Skin epidermis (tissue), 12 donors: ENCODE measurements around the gene BPIFB6.

ENCODE experiments used
- H3K27ac ChIP-seq, 21 experiments: fragments of 200-600 bp; sonication (generic) in 11 of 21; one replicate each; pipeline ENCODE4 v1.5.0; 2020; ENCODE audit warnings: mild to moderate bottlenecking in 3 of 21, inconsistent platforms in 2 of 21, moderate library complexity in 2 of 21
- H3K4me3 ChIP-seq, 7 experiments: fragments of 200-600 bp; sonication (generic) in 2 of 7; one replicate each; pipeline ENCODE4 v1.5.0; 2020; ENCODE audit warnings: inconsistent platforms in 2 of 7, mild to moderate bottlenecking in 2 of 7, moderate library complexity in 1 of 7

BPIFB6 gene

GRCh38 chr20:33054381-33054780 lies 22.9 kb downstream of the BPIFB6 start:
- Histone ChIP-seq H3K27ac (no peak overlapping the region), H3K4me3 (no peak overlapping the region)

- H3K27ac ChIP-seq: no peak overlapping the region
- H3K4me3 ChIP-seq: no peak overlapping the region
Observed at GRCh38 chr20:33054791-33055190, 23.3 kb downstream of the BPIFB6 start.

GRCh38 chr20:33059136-33059535 lies 27.7 kb downstream of the BPIFB6 start:
- H3K4me3 ChIP-seq: no peak overlapping the region
- no peak overlapping the region for H3K27ac ChIP-seq

DNA sequence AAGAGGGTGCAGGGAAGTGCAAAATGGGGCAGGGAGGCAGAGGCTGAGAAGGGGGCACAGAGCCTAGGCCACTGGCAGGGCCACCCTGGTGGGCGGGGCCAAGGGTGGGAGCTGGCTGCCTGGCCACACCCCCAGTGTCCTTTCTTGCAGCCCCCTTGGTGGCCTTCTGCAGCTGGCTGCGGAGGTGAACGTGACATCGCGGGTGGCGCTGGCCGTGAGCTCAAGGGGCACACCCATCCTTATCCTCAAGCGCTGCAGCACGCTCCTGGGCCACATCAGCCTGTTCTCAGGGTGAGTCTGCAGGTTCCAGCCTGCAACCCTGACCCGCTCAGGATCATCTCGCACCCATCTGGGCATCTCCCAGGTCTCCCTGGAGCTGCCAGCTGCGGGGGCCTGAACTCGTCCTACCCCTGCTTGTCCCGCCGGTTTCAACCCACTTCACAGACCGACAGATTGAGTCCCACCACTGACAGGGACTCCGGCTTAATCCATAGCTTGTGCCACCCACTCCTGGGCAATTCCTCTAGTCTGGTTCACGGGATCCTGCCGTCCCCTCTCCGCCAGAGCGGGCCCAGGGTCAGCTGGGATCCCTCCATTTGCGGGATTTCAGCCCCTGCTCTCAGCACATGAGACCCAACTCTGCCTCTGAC lies 28.4 kb downstream of the BPIFB6 start:
- Histone ChIP-seq H3K4me3 (no peak overlapping the region), H3K27ac (no peak overlapping the region)

- H3K27ac ChIP-seq: no peak overlapping the region
- no peak overlapping the region for H3K4me3 ChIP-seq
Observed at GRCh38 chr20:33061658-33062028, 30.2 kb downstream of the BPIFB6 start.

- Histone ChIP-seq H3K4me3 (no peak overlapping the region), H3K27ac (no peak overlapping the region)
Observed at GRCh38 chr20:33062105-33062824, 30.8 kb downstream of the BPIFB6 start.

- Histone ChIP-seq H3K27ac (no peak overlapping the region), H3K4me3 (no peak overlapping the region)
Observed at GRCh38 chr20:33062825-33063149, 31.3 kb downstream of the BPIFB6 start.

- no peak overlapping the region for H3K4me3 ChIP-seq
- H3K27ac ChIP-seq: no peak overlapping the region
Observed at GRCh38 chr20:33063271-33063670, 31.8 kb downstream of the BPIFB6 start.

GRCh38 chr20:33064572-33065287 lies 33.3 kb downstream of the BPIFB6 start:
- no peak overlapping the region for H3K4me3 ChIP-seq
- no peak overlapping the region for H3K27ac ChIP-seq

DNA sequence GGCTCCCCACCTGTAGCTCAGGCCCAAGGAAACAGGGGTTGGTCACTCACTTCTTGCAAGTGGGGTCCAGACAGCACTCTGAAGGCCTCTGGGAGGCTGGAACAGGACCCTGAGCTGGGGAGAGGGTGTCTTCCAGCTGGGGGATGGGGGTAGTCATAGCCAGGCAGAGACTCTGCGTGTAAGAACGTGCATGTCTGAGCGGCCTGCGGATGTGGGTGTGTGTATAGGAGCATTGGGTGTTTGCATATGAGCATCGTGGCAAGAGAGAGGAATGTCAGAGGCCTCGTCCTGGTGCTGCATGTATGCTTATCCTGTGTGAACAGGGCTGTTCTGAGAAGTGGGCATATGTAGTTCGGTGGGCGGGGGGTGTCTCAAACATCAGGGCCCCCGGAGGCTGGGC lies 34.3 kb downstream of the BPIFB6 start:
- H3K4me3 ChIP-seq: no peak overlapping the region
- H3K27ac ChIP-seq: no peak overlapping the region

- no peak overlapping the region for H3K27ac ChIP-seq
- no peak overlapping the region for H3K4me3 ChIP-seq
Observed at GRCh38 chr20:33067806-33068205, 36.4 kb downstream of the BPIFB6 start.

- Histone ChIP-seq H3K27ac (no peak overlapping the region), H3K4me3 (no peak overlapping the region)
Observed at GRCh38 chr20:33068251-33068939, 36.9 kb downstream of the BPIFB6 start.

GRCh38 chr20:33069673-33070072 lies 38.2 kb downstream of the BPIFB6 start:
- no peak overlapping the region for H3K4me3 ChIP-seq
- no peak overlapping the region for H3K27ac ChIP-seq

DNA sequence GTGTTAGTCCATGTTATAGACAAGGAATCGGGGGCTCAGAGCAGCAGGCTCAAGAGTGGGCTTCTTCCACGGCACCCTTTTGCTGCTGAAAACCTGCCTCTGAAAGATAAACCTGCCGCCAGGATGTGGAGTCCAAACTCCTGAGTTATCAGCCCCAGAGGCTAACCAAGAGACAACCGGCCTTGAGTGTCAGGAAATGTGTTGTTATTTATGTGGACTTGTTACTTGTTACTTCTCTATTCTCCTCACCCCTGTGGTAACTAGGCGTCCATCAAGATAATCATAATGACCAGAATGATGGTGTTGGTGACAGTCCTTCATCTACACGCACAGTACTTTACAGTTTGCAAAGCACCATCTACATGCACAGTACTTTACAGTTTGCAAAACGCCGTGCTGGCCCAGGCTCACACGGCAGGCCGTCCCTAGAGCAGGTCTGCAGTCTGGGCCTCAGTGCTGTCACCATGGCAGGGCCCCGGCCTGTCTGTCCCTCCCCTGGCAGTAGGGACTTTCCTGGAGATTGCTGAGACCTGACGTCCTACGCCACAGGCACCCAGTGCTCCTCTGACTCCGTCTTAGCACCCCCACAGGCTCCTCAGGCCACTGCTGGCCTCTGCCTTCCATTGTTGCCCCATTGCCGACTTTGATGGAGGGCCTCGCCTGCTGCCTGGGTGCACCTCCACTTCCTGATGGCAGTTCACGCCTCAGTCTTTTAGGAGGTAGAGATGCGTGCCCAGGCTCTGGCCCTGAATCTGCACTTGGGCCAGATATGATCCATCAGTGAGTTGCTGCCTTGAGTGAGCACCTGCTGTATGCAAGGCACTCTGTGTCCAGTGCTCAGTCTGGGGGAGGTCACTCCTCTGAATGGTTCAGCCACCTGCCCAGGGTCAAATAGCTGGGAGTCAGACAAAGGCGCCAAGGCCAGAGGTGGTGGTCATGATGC lies 38.9 kb downstream of the BPIFB6 start:
- H3K4me3 ChIP-seq: no peak overlapping the region
- no peak overlapping the region for H3K27ac ChIP-seq

- Histone ChIP-seq H3K27ac (no peak overlapping the region), H3K4me3 (no peak overlapping the region)
Observed at GRCh38 chr20:33071198-33071597, 39.8 kb downstream of the BPIFB6 start.

- Histone ChIP-seq H3K27ac (no peak overlapping the region), H3K4me3 (no peak overlapping the region)
Observed at GRCh38 chr20:33072362-33072761, 40.9 kb downstream of the BPIFB6 start.

DNA sequence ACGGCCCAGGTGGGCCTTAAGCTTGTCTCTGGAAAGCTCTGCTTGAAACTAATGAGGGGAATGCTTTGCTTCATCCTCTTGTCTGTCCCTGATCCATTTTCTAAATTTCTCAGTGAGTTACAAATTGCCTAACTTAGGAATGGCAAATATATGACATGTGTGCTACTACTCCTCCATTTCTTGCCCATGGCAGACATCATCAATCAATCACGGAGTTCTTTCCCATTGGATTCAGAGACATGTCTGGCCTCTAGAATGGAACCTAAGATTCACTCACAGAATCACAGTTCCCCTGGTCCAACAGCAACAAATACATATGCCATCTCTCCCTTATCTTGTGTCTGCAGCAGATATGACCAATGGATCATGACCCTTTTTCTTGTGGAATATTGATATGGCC lies 41.4 kb downstream of the BPIFB6 start:
- Histone ChIP-seq H3K4me3 (no peak overlapping the region), H3K27ac (no peak overlapping the region)

DNA sequence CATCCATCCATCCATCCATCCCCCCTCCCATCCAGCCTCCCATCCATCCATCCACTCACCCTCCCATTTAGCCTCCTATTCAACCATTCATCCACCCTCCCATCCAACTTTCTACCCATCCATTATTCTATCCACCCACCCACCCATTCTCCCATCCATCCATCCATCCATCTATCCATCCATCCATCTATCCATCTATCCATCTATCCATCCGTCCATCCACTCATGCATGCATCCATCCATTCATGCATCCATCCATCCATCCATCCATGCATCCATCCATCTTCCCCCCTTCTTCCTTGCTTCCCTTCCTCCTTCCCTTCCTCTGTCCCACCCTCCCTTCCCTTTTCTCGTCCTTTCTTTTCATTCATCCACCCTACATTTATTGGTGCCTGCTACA lies 43.2 kb downstream of the BPIFB6 start:
- no peak overlapping the region for H3K27ac ChIP-seq
- no peak overlapping the region for H3K4me3 ChIP-seq

GRCh38 chr20:33075281-33075680 lies 43.8 kb downstream of the BPIFB6 start:
- no peak overlapping the region for H3K4me3 ChIP-seq
- no peak overlapping the region for H3K27ac ChIP-seq
